SU-DHL-6 (cell line): Measurements from ENCODE around the gene ARHGEF16.

ENCODE experiments used
- H2AFZ ChIP-seq: fragments of 200-600 bp; sonication (generic); 2 replicates; pipeline ENCODE4 v1.6.1; 2014; ENCODE audit warnings: low read depth, mild to moderate bottlenecking, moderate library complexity, mixed read lengths, antibody characterized with exemption, low read length; ENCODE audit not compliant: severe bottlenecking
- H3F3A ChIP-seq: fragments of 200-600 bp; shearing (Covaris generic); 2 replicates; pipeline ENCODE4 v1.6.0; 2016; ENCODE audit warnings: antibody characterized with exemption, mild to moderate bottlenecking; ENCODE audit not compliant: insufficient read depth
- H3K27ac ChIP-seq: fragments of 200-600 bp; sonication (generic); 2 replicates; pipeline ENCODE4 v1.5.1; 2016; ENCODE audit warnings: low read depth, mild to moderate bottlenecking, low read length, moderate library complexity, mixed read lengths
- H3K27me3 ChIP-seq: fragments of 200-600 bp; sonication (generic), shearing (Covaris generic); 2 replicates; pipeline ENCODE4 v1.6.0; 2014; ENCODE audit warnings: mild to moderate bottlenecking, low read length
- H3K36me3 ChIP-seq: fragments of 200-600 bp; sonication (generic); 2 replicates; pipeline ENCODE4 v1.6.1; 2014; ENCODE audit warnings: mild to moderate bottlenecking, low read length, mixed read lengths
- H3K4me2 ChIP-seq: fragments of 300-600, 200-600 bp; shearing (Covaris generic), sonication (generic); 2 replicates; pipeline ENCODE4 v1.6.0; 2014; ENCODE audit warnings: low read length, low read depth, mild to moderate bottlenecking; ENCODE audit not compliant: poor library complexity, severe bottlenecking
- H3K4me3 ChIP-seq: fragments of 200-600 bp; sonication (generic); 2 replicates; pipeline ENCODE4 v1.5.1; 2014; ENCODE audit warnings: antibody characterized with exemption, low read length, mild to moderate bottlenecking, mixed read lengths; ENCODE audit not compliant: insufficient read depth, poor library complexity, severe bottlenecking
- H3K79me2 ChIP-seq: fragments of 200-600 bp; sonication (generic); 2 replicates; pipeline ENCODE4 v1.6.1; 2014; ENCODE audit warnings: mild to moderate bottlenecking, low read length, moderate library complexity; ENCODE audit not compliant: insufficient read depth
- H3K9ac ChIP-seq: fragments of 200-600 bp; sonication (generic); 2 replicates; pipeline ENCODE4 v1.7.0; 2014; ENCODE audit warnings: mild to moderate bottlenecking, low read length
- H3K9me2 ChIP-seq: fragments of 200-600 bp; sonication (generic); replicated peaks from 2 replicates; pipeline ENCODE4 v1.6.1; 2014; ENCODE audit warnings: low read length; ENCODE audit not compliant: insufficient read depth
- H3K9me3 ChIP-seq: fragments of 200-600 bp; sonication (generic); 2 replicates; pipeline ENCODE4 v1.6.1; 2014; ENCODE audit warnings: low read length, mixed read lengths; ENCODE audit not compliant: insufficient read depth
- H4K20me1 ChIP-seq: fragments of 200-600 bp; sonication (generic); 2 replicates; pipeline ENCODE4 v1.6.1; 2014; ENCODE audit warnings: low read depth, mild to moderate bottlenecking, antibody characterized with exemption, low read length, moderate library complexity, mixed read lengths
- EZH2phosphoT487 ChIP-seq: fragments of 200-600 bp; sonication (generic), shearing (Covaris generic); conservative IDR thresholded peaks from 2 replicates; pipeline ENCODE4 v1.6.1; 2018; ENCODE audit warnings: mild to moderate bottlenecking, antibody characterized with exemption, low read length, moderate library complexity, mixed read lengths
- TF ChIP-seq, protein P1 (sequence below): fragments of 200-600 bp; sonication (generic); IDR thresholded peaks from one replicate; pipeline ENCODE4 v1.5.1; 2017; ENCODE audit warnings: antibody characterized with exemption, mild to moderate bottlenecking, low read length, moderate library complexity; ENCODE audit not compliant: insufficient read depth, poor library complexity, severe bottlenecking

ARHGEF16 gene

DNA sequence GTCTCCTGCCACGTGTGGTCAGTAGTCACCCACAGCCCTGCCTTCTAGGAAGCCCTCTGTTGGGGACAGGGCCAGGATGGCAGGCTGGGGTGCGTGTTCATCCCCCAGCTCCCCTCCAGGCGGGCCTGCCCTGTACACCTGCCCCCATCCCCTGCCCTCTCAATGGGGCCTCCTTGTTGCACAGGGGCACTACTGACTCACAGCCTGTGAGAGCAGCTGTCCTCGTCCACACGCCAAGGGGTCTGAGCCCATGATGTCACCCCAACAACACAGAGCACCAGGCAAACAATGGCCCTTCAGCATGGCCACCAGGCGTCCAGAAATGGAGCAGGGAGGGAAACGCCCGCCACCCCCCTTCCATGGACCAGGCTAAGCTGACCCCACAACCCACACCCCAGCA, 64.3 kb downstream of the ARHGEF16 start:
- H2AFZ ChIP-seq: no peak overlapping the region
- TF ChIP-seq, protein P1, sequence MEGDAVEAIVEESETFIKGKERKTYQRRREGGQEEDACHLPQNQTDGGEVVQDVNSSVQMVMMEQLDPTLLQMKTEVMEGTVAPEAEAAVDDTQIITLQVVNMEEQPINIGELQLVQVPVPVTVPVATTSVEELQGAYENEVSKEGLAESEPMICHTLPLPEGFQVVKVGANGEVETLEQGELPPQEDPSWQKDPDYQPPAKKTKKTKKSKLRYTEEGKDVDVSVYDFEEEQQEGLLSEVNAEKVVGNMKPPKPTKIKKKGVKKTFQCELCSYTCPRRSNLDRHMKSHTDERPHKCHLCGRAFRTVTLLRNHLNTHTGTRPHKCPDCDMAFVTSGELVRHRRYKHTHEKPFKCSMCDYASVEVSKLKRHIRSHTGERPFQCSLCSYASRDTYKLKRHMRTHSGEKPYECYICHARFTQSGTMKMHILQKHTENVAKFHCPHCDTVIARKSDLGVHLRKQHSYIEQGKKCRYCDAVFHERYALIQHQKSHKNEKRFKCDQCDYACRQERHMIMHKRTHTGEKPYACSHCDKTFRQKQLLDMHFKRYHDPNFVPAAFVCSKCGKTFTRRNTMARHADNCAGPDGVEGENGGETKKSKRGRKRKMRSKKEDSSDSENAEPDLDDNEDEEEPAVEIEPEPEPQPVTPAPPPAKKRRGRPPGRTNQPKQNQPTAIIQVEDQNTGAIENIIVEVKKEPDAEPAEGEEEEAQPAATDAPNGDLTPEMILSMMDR: no peak
- no peak for TF ChIP-seq EZH2phosphoT487
- no peaks in the 10 kb centered on the region for H3K9me2 ChIP-seq
- no peaks in the 10 kb centered on the region for H3K79me2 ChIP-seq
- H3K4me2 ChIP-seq: no peak overlapping the region
- no peaks in the 10 kb centered on the region for H3K27me3 ChIP-seq
- H4K20me1 ChIP-seq: no peaks in the 10 kb centered on the region
- H3K4me3 ChIP-seq: no peak overlapping the region
- H3K9ac ChIP-seq: no peak overlapping the region
- H3K9me3 ChIP-seq: no peaks in the 10 kb centered on the region
- H3K36me3 ChIP-seq: no peaks in the 10 kb centered on the region
- H3K27ac ChIP-seq: no peak overlapping the region
- no peaks in the 10 kb centered on the region for H3F3A ChIP-seq

DNA sequence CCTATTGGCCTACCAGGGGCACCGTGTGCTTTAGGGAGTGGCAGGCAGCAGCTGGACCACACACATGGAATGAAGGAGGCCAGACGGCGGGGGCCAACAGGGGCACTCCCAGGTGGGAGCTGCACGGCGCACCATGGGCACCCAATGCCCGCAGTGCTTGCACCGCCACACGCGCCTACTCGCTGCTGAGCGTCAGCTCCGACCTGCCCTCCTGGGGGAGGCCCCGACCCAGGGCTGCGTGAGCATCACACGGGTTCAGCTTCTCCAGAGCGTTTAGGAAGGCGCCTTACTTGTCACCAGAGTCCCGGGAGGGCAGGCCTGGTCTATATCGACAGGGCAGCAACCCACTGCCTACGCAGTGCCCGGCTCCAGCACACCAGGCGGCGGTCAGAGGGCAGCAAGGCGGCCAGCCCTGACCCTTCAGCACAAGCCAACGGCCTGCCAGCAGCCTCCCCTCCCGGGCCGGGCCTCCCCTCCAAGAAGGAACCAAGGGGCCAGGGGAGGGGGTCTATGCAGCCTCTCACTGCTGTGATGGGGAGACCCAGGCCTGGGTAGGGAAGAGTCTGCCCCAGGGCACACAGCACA, 64.9 kb downstream of the ARHGEF16 start:
- no peak overlapping the region for H3K4me3 ChIP-seq
- H3K27me3 ChIP-seq: no peaks in the 10 kb centered on the region
- no peaks in the 10 kb centered on the region for H3K79me2 ChIP-seq
- H3K27ac ChIP-seq: no peak overlapping the region
- no peak overlapping the region for H3K9ac ChIP-seq
- H3K36me3 ChIP-seq: no peaks in the 10 kb centered on the region
- no peaks in the 10 kb centered on the region for H3K9me3 ChIP-seq
- H4K20me1 ChIP-seq: no peaks in the 10 kb centered on the region
- H3K4me2 ChIP-seq: no peak overlapping the region
- H3K9me2 ChIP-seq: no peaks in the 10 kb centered on the region
- H3F3A ChIP-seq: no peaks in the 10 kb centered on the region
- no peak for TF ChIP-seq EZH2phosphoT487
- TF ChIP-seq, protein P1: no peak
- no peak overlapping the region for H2AFZ ChIP-seq

- H3K4me3 ChIP-seq: no peak overlapping the region
- H3K9me3 ChIP-seq: no peaks in the 10 kb centered on the region
- no peak overlapping the region for H2AFZ ChIP-seq
- H3F3A ChIP-seq: no peaks in the 10 kb centered on the region
- no peak for TF ChIP-seq EZH2phosphoT487
- TF ChIP-seq, protein P1: no peak
- H3K9ac ChIP-seq: no peak overlapping the region
- H3K36me3 ChIP-seq: no peaks in the 10 kb centered on the region
- no peaks in the 10 kb centered on the region for H3K79me2 ChIP-seq
- H3K4me2 ChIP-seq: no peak overlapping the region
- H4K20me1 ChIP-seq: no peaks in the 10 kb centered on the region
- H3K9me2 ChIP-seq: no peaks in the 10 kb centered on the region
- no peaks in the 10 kb centered on the region for H3K27me3 ChIP-seq
- H3K27ac ChIP-seq: no peak overlapping the region
Measured at GRCh38 chr1:3520419-3521378, 66.2 kb downstream of the ARHGEF16 start.
